SU-DHL-6 (cell line): ENCODE data around the gene LRRC4C.

Experiments used
- EZH2phosphoT487 ChIP-seq: fragments of 200-600 bp; sonication (generic), shearing (Covaris generic); conservative IDR thresholded peaks from 2 replicates; pipeline ENCODE4 v1.6.1; 2018; ENCODE audit warnings: mild to moderate bottlenecking, antibody characterized with exemption, low read length, moderate library complexity, mixed read lengths
- TF ChIP-seq, protein P1 (sequence below): fragments of 200-600 bp; sonication (generic); IDR thresholded peaks from one replicate; pipeline ENCODE4 v1.5.1; 2017; ENCODE audit warnings: antibody characterized with exemption, mild to moderate bottlenecking, low read length, moderate library complexity; ENCODE audit not compliant: insufficient read depth, poor library complexity, severe bottlenecking

DNA sequence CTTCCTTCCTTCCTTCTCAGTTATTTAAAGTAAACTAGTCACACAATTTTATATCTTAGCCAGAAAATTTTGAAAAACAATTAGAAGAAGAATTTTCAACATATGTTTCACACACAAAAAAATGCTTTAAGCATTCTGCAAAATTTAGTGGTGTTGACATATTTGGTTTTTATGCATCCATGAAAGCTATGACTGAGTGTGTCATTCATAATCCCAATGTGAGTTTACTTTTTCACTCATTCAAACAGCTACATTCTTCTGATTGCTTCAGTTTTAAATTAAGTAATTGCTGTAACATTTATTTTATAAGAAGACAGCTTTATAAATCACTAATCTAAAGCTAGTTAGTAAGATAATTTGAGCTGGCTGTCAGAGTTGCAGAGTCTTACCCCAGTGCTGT is 453.5 kb downstream of the LRRC4C start:
- TF ChIP-seq, protein P1, sequence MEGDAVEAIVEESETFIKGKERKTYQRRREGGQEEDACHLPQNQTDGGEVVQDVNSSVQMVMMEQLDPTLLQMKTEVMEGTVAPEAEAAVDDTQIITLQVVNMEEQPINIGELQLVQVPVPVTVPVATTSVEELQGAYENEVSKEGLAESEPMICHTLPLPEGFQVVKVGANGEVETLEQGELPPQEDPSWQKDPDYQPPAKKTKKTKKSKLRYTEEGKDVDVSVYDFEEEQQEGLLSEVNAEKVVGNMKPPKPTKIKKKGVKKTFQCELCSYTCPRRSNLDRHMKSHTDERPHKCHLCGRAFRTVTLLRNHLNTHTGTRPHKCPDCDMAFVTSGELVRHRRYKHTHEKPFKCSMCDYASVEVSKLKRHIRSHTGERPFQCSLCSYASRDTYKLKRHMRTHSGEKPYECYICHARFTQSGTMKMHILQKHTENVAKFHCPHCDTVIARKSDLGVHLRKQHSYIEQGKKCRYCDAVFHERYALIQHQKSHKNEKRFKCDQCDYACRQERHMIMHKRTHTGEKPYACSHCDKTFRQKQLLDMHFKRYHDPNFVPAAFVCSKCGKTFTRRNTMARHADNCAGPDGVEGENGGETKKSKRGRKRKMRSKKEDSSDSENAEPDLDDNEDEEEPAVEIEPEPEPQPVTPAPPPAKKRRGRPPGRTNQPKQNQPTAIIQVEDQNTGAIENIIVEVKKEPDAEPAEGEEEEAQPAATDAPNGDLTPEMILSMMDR: no peak
- no peak for TF ChIP-seq EZH2phosphoT487
